NCI-H1694 (cell line): ENCODE measurements around the gene SHLD2.
"Not testable (repeated sequence)": the region's sequence is repeated elsewhere in the genome, so short reads cannot be mapped to it uniquely, and the experiment has no call there.

Experiments used
- DNase-seq: peaks from one replicate; lab custom pipeline; 2025; lab: John Stamatoyannopoulos, UW

SHLD2 gene

DNA sequence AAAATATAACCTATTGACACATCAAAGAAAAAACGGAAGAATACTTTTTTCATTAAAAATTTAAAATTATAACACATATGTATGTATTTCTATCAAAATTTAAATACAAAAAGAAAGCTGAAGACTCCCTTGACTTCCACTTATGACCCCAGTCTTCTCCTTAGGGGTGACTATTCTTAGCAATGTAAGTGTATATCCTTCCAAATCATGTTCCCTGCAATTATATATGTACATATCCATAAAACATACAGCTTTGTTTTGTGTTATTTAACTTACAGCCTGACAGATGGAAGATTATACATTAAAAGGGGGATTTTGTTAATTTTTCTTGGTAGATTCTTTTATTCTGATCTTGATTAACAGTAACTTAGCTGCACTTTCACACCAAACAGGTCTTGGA, 9.5 kb upstream of the SHLD2 start:
- no peak for DNase-seq

DNA sequence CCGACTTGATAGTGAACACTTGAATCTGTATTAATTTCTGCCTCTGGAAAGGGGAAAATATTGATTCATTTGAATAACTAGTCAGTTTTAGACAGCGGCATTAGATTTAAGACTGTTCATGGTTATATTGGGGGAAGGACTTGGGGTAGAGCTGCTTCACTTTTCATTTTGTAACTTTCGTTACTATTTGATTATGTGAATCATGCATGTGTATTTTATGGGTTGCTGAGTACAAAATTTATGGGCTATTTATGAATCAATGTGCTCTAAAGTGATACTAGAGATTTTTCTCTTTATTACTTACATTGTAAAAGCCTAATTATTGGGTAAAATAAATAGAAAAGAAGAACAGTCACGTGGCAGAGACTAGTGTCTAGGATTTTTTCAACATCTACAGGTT, 5.3 kb upstream of the SHLD2 start:
- no peak for DNase-seq

DNA sequence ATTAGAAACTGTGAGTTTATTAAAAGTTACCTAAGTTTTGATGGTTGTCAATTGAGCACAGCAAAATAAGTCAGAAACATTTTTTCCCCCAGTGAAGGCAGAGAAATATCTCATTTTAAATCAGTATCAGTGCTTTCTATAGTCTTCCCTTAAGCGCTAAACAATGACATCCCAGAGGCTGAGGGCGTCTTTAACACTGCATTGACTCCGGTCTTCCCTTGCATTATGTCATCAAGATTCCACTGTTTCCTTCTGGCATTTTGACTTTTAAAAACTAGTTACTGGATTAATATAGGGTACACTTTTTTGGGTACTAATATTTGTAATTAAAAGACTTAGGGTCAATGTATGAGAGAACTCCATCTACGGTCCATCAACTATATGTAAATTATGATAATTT, 4.2 kb upstream of the SHLD2 start:
- no peak for DNase-seq

DNA sequence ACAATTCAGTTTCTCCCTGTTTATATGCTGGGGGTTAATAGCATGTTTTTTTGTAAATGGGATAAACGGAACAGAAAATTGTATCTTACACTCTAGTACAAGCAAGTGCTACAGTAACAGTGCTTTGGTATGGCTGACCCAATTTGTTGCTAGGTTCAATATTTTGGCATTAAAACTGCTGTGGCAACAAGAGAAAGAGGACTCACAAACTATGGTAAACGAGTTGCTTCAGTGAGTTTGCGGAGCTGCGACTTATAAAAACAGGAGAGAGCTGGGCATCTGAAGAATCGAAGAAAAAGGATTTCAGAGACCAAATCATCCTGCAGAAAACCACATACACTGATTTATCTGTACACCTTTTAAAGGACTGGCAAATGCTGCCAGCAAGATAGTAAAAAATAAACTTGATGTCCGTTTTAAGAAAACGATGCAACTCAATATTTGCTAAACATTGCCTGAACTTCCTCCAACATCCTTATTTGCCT, 2.6 kb upstream of the SHLD2 start:
- no peak for DNase-seq

DNA sequence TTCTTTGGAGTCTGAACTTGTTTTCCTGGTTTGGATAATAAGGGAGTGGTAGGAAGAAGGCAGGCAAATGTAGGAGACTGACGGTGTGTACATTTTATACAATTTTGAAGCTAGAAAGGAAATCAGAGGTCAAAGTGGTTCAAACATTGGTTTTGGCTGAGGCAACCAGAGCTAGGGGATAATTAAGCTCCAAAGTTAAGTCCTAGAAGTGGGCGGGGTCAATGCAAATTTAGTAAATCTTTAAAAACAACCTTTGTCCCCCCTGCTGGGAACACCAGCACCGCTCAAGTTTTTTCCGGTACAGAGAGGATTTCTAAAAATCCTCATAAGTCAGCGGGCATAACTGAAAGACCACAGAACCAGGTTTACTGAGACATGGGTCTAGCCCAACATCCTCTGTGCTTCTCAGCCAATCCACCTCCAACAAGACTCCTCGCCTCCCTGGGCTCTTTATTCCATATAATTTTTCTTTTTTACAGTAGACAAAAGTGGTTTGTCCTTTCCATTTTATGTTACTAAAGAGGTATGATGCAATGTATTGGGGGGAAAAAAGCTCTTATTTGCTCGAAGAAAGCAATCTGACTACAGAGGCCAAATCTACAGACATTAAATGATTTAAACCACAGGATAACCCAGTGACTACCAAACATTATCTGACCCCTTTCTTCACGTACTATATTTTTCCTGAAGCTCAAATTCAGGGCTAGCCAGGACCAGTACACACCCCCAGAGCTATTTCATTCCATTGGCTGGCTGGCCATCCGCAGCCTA, 2.0 kb upstream of the SHLD2 start:
- DNase-seq: no peak

DNA sequence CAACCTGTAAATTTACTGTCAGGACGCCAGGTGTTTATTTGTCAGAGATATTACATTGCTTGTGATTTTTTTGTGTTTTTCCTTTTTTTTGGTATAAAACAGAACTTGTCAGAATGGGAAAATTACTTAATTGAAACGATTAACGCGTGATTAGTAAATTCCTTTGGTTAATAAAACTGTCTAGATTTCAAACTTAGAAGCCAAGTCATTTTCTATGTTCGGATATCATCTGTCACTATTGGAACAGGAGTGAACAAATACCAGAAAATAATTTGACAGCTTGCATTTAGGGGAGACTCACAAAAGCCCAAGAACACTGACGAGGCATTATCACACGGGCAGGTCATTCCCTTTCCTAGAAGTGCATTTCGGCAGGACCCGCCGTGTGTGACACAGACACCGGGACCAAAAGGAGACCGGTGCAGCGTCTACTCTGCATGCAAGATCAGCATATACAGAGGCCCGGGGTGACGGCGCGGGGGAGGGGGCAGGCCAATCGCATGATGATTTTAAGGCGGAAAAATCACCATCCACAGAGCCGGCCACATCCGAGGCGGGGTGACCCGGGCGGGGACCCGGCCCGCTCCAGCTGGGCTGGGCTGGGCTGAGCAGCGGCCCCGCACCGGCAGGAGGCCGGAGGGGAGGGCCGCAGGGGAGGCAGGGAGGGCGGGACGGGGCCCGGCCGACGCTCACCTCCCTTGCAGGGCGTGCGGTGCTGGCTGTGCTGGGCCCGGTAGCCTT, 1.2 kb upstream of the SHLD2 start:
- DNase-seq: no peak

DNA sequence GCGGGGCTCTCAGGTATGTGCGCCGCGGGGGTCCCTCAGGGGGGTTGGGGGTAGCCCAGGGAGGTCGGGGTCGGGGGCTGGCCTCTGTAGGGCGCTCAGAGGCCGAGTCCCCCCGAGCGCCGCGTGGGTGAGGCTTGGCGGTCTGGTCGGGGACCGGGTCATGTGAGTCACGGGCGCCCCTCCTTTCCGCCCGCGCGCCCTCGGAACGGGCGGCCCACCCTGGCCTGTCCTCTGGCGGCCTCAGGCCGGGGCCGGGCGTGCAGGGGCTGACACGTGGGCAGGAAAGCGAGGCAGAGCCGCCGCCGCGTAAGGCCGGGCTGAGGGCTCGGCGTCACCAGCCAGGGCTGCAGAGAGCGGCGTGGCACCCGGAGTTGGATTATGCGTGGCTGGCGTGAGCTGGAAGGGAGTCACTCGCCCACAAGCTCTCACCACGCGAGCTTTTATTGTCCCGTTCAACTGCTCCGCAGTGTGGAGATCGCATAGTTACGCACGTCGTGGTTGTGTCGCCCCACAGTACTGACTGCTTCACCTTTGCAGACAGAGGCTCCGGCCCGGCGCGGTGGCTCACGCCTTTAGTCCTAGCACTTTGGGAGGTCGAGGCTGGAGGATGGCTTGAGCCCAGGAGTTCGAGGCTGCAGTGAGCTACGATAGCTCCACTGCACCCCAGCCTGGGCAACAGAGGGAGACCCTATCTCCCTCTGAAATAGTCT, 385 bp downstream of the SHLD2 start:
- DNase-seq: no peak

DNA sequence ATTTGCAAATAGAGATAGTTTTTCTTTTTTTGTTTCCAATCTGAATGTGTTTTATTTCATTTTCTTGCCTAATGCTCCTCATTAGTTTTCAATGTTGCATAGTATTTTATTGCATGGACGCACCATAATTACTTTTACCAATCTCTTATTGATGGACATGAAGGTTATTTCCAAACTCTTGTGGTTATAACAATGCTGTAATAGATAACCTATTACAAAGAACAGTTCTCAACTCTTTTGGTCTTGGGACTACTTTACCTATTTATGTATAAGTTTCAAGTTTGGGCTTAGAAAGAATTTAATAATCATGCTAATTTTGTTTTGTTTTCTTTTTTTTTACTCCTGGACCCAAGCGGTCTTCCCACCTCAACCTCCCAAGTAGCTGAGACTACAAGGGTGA, 7.0 kb downstream of the SHLD2 start:
- no peak for DNase-seq

DNA sequence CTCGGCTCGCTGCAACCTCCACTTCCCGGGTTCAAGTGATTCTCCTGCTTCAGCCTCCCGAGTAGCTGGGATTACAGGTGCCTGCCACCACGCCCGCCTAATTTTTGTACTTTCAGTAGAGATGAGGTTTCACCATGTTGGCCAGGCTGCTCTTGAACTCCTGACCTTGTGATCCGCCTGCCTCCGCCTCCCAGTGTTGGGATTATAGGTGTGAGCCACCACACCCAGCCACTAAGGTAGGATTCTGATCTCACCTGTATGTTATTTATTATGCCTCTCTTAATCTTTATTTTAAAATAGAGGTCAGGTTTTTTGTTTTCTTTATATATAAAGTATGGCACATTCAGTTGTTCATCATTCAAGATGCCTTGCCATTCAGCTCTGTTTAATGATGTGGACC, 9.7 kb downstream of the SHLD2 start:
- DNase-seq: not testable (repeated sequence)

DNA sequence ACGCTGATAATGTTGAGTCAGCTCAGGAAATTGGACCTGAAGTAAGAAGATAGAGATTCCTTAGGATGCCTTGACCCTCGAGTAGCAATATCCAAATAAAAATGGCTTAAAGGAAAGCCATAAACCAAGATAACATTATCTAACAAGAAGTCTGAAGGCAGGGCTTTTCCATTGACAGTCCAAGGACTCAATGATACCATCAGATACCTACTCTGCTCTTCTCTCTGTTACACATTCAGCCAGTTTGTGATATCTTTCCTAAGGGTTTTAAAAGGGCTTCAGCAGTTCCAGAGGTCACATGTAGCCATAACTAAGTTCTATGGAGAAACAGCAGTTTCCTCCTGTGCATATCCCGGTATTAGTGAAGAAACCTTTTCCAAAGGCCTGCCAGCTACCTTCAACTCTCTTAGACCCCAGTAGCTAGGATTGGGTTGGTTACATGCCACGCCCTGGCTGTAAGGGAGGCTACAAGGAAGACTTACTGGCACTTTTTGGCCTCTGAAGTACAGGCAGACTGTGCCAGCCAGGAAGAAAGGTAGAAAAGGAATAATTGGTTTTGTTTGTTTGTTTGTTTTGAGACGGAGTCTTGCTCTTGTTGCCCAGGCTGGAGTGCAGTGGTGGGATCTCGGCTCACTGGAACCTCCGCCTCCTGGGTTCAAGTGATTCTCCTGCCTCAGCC, 10.6 kb downstream of the SHLD2 start:
- no peak for DNase-seq

DNA sequence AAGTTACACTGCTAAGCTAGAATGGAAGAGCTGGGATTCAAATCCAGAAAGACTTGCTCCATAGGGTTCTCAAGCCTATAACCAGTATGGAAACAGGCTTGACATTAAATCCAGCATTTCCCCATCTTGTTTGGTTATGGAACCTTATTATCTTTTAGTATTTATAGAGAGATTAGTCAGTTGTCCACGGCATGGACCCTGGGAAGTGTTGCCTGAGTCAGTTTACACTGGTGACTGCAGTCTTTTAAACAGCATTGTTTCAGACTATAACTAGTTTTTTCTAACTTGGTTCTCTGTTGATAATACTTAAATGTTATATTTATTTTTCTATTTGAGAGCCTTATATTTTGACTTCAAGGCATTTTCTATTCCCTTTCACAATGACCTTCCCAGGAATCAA, 23.1 kb downstream of the SHLD2 start:
- not testable (repeated sequence) for DNase-seq

DNA sequence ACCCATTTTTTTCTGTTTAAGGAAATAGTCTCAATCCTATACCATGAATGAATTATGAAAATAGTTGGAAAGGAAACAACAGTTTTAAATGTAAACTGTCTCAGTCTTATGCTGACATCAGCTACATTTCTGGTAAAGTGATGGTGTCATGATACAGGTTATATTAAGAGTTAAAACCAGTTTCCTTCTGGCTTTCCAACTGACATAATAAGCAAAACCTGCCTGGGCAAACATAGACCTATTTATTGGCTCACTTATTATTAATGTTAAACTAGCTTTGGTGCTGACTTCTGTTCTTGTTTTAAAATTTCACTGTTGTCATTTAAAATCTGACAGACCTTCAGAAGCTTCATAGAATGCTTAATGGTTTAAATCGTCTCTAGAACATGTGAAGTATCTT, 24.0 kb downstream of the SHLD2 start:
- DNase-seq: not testable (repeated sequence)

DNA sequence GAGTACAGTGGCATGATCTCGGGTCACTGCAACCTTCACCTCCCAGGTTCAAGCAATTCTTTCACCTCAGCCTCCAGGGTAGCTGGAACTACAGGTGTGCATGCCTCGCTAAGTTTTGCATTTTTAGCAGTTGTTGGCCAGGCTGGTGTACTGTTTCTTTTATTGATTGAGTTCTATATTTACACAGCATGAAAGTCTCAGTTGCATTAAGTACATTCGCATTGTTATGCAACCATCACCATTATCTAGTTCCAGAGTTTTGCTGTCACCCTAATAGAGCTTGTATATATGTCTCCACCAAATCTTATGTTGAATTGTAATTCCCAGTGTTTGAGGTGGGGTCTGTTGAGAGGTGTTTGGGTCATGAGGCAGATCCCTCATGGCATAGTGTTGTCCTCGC, 28.3 kb downstream of the SHLD2 start:
- DNase-seq: not testable (repeated sequence)

DNA sequence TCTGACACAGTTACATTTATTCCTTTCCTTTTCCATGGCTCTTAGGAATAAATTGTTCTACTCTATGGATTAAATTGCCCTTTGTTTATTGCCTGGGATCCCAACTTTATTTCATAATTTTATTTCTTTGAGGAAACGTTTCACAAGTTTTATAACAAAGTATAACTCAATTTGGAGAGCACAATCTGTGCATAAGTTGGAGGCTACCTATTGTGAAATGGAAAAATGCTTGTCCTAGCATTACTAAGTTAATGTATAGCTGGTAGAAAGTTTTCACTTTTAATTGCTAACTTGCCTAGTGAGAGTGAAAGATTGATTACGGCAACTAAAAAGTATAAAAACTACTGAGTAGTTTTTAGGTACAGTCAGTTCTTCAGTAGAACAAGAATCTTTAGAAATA, 32.0 kb downstream of the SHLD2 start:
- not testable (repeated sequence) for DNase-seq

DNA sequence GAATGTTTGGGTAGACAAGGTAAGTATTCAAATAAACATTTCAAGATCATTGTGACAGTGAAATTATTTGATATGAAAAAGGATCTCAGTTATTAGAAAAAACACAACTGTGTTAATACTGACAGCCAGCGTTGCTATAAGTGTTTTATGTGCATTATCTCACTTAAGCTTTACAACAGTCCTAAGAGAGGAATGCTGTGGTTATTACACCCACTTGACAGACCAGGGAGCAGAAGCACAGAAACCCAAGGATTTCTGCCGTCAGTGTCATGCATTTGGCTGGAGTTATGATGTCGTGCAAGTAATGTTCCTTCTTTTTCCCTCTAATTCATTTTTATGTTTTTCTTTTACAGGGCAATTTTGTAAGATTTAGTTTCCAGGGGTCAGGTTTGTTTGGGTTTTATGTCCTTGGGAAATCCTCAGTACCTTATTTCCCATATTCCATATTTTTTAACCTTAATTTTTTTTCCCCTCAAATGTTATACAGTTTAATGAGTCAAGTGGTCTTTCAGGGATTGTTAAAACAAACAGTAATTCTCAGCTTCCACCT, 32.7 kb downstream of the SHLD2 start:
- not testable (repeated sequence) for DNase-seq

DNA sequence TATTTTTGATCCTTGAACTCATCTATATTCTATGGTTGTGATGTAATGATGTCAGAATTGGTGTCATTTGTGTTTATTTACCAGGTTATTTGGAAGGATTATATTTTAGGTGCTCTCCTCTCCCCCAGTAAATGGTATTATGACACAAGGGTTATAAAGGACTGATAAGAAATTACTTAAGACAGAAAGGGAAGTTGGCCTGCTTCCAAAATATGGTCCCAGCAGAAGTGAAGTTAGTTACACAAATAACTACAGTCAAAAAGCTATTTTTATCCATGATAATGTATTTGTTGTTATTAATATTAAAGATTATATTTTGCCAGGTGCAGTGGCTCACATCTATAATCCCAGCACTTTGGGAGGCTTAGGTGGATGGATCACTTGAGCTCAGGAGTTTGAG, 37.2 kb downstream of the SHLD2 start:
- DNase-seq: not testable (repeated sequence)

DNA sequence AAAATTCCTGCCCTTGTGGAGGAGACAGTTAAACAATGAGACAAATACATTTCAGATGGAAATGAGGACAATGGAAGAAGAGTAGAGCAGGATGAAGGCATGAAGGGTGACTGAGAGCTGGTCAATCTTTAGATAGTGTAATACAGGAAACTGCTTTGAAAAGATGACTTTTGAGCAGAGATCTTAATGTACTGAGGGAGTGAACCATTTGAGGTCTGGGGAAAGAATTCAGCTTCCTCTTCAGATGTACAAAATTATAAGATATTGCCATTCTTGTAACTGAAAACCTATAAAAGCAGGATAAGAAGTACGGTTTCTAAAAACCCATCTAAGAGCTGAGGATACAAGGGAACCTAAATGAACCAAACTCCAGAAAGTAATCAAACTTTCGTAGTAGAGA, 38.9 kb downstream of the SHLD2 start:
- not testable (repeated sequence) for DNase-seq

DNA sequence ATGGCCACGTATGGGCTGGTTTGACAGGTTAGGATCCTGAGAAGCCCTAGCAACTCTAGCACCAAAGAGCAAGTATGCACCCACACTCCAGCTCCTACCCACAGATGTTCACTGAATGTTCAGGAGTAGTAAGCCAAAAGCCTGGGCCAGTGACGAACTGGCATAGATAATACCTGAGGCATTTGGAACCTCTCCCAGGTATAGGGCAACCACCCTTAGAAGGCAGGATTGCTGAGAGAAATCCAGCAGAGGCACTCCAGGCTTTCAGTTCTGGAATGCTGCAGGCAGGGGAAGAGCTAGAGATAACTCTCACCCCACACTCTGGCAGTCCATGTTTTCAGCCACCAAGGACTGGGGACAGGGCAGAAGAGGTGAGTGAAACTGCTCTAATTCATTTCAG, 39.4 kb downstream of the SHLD2 start:
- not testable (repeated sequence) for DNase-seq

DNA sequence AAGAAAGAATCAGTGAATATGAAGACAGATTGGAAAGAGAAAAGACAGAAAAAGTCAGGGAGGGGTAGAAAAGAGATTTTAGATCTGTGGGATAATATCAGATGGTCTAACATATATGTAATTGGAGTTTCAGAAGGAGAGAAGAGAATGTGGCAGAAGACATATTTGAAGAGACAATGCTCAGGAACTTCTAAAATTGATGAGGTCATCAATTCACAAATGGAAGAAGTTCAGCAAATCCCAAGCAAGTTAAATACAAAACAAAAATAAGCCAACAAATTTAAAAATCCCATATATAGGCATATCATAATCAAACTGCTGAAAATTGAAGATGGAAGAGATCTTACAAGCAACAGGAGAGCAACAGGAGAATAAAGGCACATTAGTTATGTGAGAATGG, 42.5 kb downstream of the SHLD2 start:
- DNase-seq: not testable (repeated sequence)

DNA sequence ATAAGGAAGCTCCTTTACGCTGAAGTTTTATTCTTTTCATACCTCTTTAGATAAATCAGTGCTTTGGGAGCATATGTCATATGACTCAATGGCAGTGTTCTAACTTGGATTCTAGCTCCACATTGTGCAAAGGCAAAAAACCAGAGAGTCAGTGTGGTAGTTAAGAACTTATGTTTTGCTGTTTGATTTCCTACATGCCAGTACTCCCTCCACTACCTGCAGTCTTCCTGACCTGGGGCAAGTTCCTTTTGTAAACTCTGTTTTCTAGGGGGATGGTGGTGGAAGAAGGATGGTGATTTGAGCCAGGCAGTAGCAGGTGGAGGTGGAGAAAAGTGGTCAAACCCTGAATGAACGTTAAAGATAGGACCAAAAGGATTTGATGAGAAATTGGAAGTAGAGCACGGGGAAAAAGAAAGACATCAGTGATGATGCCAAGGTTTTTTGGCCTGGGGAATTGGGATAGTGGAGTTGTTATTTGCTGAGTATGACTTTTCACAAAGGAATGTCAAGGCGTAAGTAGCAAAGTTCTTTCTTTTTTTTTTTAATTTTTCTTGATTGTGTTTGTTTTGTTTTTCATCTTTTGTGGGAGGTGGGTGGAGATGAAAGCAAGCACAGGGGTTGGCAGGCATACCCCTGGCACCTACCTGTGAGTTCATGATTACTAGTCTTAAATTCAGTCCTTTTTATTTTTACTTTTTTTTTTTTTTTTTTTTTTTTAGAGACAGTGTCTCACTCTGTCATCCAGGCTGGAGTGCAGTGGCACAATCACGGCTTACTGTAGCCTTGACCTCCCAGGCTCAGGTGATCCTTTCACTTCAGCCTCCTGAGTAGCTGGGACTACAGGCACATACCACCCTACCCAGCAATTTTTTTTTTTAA, 47.5 kb downstream of the SHLD2 start:
- not testable (repeated sequence) for DNase-seq

DNA sequence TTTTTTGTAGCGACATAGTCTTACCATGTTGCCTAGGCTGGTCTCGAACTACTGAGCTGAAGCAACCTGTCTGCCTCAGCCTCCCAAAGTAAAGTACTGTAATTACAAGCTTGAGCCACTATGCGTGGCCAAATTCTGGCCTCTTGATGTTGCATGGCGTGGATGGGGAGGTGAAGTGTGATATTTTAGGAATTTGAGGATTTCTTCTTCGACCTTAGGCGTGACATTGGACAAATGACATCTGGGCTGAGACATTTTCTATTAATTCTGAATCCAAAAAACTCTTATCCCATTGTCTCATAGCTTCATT, 48.1 kb downstream of the SHLD2 start:
- not testable (repeated sequence) for DNase-seq
